Testis (tissue), 2 donors: ENCODE results near the gene CFAP20DC.

Source experiments
- CTCF ChIP-seq, 3 experiments: fragments of 450-650 bp in 2 of 3; fragments of 200-600 bp in 1 of 3; sonication (generic) in 1 of 3; IDR thresholded peaks; one replicate each; pipeline ENCODE4 v1.5.1; 2016 to 2019; ENCODE audit warnings: antibody characterized with exemption in 3 of 3, mild to moderate bottlenecking in 2 of 3, moderate library complexity in 1 of 3
- POLR2A ChIP-seq: fragments of 450-650 bp; IDR thresholded peaks from one replicate; pipeline ENCODE4 v1.6.1; 2017; ENCODE audit warnings: antibody characterized with exemption, mild to moderate bottlenecking, moderate library complexity

DNA sequence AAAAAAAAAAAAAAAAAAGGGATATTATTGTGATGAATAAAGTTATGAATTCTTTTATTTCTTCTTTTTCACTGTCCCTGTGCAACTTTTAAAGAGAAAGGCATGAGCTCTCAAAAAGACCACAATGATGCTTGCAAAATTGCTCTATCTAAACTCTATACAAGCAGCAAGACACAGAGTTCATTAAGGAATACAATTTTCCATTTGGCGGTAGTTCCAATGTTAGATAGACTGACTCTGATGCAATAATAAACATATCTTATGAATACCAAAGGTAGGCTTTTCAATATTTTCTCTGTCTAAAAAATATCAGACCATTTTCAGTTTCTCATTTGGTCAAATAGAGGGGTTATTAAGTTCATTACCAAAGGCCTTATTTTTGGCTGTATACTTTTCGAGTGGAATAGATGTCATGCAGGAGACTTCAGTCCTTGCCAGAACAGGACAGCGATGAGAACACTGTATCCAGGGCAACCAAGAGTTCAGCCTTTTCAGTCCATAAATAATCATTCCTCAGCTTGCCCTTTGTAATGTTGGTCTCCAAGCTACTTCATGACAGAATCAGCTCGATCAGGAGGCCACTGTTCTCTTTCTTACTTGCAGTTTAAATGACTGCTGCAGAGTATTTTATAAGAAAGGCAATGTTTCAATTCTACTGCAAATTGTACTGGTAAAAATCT, 220.4 kb downstream of the CFAP20DC start:
- no peak for TF ChIP-seq CTCF (IDR thresholded peaks at IDR 0.05)
- TF ChIP-seq POLR2A, result no peak
